ENCODE results near the gene ENO3.
A peak's percentile ranks its signal among the peaks of the same experiment; 100 is the strongest.

The ENO3 gene

GRCh38 chr17:4950075-4950745 lies 709 bp upstream of the ENO3 start:
- no peak for DNase-seq (ENCODE audit: low spot score)

- no peak for DNase-seq (ENCODE audit: low spot score)
Measured at GRCh38 chr17:4951486-4951885, 567 bp downstream of the ENO3 start.

GRCh38 chr17:4953451-4953961 lies 2.6 kb downstream of the ENO3 start:
- peak; percentile 81 for DNase-seq (ENCODE audit: low spot score)

- no peak for DNase-seq (ENCODE audit: low spot score)
Measured at GRCh38 chr17:4955091-4955490, 4.2 kb downstream of the ENO3 start.

GRCh38 chr17:4956493-4957061 lies 5.7 kb downstream of the ENO3 start:
- DNase-seq (ENCODE audit: low spot score): no peak

GRCh38 chr17:4958102-4958501 lies 7.2 kb downstream of the ENO3 start:
- no peak for DNase-seq (ENCODE audit: low spot score)

- no peak for DNase-seq (ENCODE audit: low spot score)
Measured at GRCh38 chr17:4959261-4959965, 8.5 kb downstream of the ENO3 start.

- DNase-seq (ENCODE audit: low spot score): no peak
Measured at GRCh38 chr17:4960279-4960922, 9.5 kb downstream of the ENO3 start.

- DNase-seq (ENCODE audit: low spot score): no peak
Measured at GRCh38 chr17:4965311-4965986, 14.5 kb downstream of the ENO3 start.

- peak; percentile 98 for DNase-seq (ENCODE audit: low spot score)
Measured at GRCh38 chr17:4966844-4967538, 16.1 kb downstream of the ENO3 start.

- DNase-seq (ENCODE audit: low spot score): peak; percentile 95
Measured at GRCh38 chr17:4967539-4968485, 16.9 kb downstream of the ENO3 start, which contains the start of gene SPAG7. Gene SPAG7, minus strand, starts transcription at chr17:4967817. Its CDS starts 13 bp downstream, at chr17:4967804.

- peak; percentile 14 for DNase-seq (ENCODE audit: low spot score)
Measured at GRCh38 chr17:4968486-4969046, 17.6 kb downstream of the ENO3 start.

- peak; percentile 84 for DNase-seq (ENCODE audit: low spot score)
Measured at GRCh38 chr17:4969047-4969550, 18.2 kb downstream of the ENO3 start.

- DNase-seq (ENCODE audit: low spot score): peak; percentile 29
Measured at GRCh38 chr17:4969551-4970173, 18.7 kb downstream of the ENO3 start.

- DNase-seq (ENCODE audit: low spot score): no peak
Measured at GRCh38 chr17:4970273-4970672, 19.4 kb downstream of the ENO3 start.

- no peak for DNase-seq (ENCODE audit: low spot score)
Measured at GRCh38 chr17:4971826-4972225, 20.9 kb downstream of the ENO3 start.

GRCh38 chr17:4972322-4972721 lies 21.4 kb downstream of the ENO3 start:
- no peak for DNase-seq (ENCODE audit: low spot score)

- DNase-seq (ENCODE audit: low spot score): no peak
Measured at GRCh38 chr17:4972752-4973151, 21.8 kb downstream of the ENO3 start.

Data from AG08396 (cell line).